Uterus (tissue), 2 donors: ENCODE results near the gene CCDC34.

Experiments used
- CTCF ChIP-seq, 4 experiments: fragments of 200-600 bp in 2 of 4; fragments of 450-650 bp in 2 of 4; sonication (generic) in 2 of 4; IDR thresholded peaks; one replicate each; pipeline ENCODE4 v1.5.1; 2016 to 2019; ENCODE audit warnings: antibody characterized with exemption in 4 of 4, mild to moderate bottlenecking in 2 of 4, moderate library complexity in 1 of 4
- POLR2A ChIP-seq, 2 donors: fragments of 450-650 bp; IDR thresholded peaks; one replicate each; pipeline ENCODE4 v1.6.1; 2016; ENCODE audit warnings: antibody characterized with exemption in 2 of 2, mild to moderate bottlenecking in 1 of 2, moderate library complexity in 1 of 2

GRCh38 chr11:27353593-27354358 lies 9.2 kb downstream of the CCDC34 start:
- no peak for TF ChIP-seq CTCF (IDR thresholded peaks at IDR 0.05)
- TF ChIP-seq POLR2A (IDR thresholded peaks at IDR 0.05), result no peak
